Stimulated activated CD8-positive, alpha-beta memory T cell treated with anti-CD3 and anti-CD28 coated beads, Interleukin-4, amount 100 ng/mL, for 48 hours (primary cell): ENCODE data around the gene SPON2.

Experiments used
- DNase-seq: peaks from one replicate; pipeline ENCODE4 v3.0.0-alpha.2; 2020

SPON2 gene

DNA sequence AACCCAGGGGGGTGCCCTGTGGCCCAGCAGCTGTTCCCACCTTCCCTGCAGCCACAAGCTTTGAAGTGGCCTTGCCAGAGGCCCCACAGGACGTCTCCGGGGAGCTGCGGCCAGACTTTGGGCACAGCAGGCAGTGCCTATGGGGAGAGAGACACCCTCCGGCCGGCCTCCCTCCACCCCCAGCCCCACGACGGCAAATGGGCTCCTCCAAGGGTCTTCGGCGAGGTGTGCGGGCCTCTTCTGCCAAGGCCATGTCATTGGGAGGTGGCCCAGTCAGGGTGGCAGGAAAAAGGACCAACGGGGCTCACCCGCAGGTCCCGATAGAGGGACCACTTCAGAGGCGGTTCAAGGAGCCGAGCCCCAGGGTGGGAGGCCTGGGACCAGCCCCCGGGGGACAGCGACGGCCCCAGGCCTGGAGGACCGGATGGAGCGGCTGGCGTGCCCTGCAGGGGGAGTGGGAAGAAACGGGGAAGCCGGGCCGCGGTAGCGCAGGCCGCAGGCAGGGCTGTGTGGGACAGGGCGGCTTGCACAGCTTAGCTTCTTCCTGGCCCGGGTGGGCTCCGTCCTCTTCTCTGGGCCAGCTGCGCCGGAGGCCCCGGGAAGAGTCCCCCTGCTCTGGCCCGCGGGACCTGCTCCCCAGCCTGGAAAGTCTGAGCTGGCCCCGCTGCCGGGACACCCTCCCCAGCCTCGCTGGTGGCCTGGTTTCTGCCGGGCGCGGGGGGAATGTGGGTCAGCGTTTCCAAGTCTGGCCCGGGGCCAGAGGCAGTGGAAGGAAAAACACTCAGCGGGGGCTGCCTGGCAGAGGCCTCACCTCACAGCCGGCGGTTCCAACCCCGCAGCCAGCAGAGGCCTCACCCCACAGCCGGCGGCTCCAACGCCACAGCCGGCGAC is 21.9 kb upstream of the SPON2 start:
- DNase-seq: peak; percentile 18

DNA sequence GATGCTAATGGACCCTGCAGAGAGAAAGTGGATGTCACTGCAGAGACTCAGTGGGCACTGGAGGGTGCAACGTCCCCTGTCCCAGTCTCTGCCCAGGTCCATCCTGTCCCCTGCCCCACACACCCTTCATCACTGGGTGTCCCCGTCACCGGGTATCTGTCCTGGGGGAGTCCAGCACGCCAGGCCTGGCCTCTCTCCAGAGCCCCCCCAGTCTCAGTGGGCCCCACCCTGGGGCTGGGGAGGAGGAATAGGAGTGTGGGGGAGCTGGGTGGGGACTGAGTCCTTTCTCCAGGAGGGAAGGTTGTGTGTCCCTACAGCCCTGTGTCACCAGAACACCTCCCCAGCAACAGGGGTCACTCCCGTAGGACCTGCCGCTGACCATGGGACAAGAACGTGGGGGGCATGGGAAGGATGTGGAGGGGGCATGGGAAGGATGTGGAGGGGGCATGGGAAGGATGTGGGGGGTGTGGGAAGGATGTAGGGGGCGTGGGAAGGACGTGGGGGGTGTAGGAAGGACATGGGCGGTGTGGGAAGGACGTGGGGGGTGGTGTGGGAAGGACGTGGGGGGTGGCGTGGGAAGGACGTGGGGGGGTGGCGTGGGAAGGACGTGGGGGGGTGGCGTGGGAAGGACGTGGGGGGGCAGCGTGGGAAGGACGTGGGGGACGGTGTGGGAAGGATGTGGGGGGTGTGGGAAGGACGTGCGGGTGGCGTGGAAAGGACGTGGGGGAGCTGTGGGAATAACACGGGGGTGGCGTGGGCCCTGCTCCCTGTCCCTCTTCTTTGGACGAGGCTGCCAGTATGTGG is 21.0 kb upstream of the SPON2 start:
- DNase-seq: no peak

DNA sequence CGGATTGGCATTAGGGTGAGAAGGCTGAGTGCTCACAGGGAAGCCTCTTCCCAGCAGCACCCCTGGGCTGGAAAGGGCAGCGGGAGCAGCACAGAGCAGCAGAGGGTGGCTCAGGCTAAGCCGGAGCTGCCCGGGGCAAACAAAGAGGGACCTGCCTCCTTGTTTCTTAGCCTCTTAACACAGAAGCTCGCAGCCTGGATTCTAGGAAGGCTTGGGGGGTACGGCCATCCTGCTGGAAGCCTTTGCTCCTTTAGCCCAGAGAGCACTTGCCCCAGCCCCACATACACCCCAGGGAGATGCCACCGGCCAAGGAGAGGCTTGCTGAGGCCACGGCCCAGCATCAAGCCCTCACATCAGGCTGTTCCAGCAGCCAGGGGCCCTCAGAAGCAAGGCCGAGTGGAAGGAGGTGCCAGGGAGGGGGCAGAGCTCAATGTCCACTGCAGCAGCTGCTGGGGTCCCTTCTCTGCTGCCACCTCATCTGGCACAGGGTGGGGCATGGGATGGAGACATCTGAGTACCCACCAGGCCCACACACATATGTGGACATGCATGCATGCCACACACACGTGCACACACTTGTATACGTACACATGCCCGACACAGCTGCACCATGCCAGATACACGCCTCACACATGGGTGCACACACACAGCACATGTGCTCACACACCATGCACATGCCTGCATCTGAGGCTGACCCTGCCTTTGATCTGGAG is 20.3 kb upstream of the SPON2 start:
- peak; percentile 20 for DNase-seq

DNA sequence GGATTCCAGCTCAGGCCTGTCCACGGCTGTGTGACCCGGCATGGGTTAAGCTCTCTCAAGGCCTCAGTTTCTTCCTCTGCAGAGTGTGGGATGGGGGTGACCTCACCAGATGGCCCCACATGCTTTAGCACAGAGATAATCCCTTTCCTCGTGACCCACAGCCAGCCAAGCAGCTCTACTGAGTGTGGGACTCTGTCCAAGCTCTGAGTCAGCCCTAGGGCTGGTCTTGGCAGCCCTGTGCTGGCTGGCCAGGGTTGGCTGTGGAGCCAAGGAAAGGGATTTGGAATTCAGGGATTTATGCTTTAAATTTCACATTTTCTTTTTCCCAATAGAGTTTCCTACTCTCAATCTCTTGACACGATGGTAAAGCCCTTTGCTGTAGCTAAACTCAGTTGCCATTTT is 19.7 kb upstream of the SPON2 start:
- DNase-seq: no peak

DNA sequence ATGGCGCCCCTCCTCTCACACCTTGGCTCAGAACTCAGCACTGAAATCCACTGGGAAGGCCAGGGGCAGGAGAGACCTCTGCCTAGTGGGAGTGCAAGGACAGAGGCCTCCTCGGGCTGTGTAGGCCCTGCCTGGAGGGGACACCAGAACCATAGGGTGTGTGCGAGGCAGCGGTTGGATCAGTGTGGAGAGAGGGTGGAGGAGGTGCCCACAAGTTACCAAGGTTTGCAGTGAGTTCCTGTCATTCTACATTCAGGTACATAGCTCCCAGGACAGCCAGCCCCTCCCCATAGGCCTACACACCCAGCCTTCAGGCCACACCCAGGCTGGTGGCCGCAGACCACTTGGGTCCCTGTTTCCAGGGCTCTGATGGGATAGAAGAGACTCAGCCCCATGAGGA is 19.2 kb upstream of the SPON2 start:
- DNase-seq: peak; percentile 20

DNA sequence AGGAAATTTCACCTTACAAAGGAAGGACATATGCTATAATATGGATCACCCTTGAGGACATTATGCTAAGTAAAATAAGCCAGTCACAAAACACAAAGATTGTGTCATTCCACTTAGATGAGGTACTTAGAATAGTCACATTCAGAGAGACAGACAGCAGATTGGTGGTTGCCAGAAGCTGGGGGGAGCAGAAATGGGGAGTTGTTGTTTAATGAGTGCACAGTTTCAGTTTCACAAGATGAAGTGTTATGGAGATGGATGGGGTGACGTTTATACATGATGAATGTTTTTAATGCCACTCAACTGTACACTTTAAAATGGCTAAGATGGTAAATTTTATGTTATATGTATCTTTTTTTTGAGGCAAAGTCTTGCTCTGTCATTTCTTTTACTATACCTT is 14.8 kb upstream of the SPON2 start:
- peak; percentile 33 for DNase-seq

DNA sequence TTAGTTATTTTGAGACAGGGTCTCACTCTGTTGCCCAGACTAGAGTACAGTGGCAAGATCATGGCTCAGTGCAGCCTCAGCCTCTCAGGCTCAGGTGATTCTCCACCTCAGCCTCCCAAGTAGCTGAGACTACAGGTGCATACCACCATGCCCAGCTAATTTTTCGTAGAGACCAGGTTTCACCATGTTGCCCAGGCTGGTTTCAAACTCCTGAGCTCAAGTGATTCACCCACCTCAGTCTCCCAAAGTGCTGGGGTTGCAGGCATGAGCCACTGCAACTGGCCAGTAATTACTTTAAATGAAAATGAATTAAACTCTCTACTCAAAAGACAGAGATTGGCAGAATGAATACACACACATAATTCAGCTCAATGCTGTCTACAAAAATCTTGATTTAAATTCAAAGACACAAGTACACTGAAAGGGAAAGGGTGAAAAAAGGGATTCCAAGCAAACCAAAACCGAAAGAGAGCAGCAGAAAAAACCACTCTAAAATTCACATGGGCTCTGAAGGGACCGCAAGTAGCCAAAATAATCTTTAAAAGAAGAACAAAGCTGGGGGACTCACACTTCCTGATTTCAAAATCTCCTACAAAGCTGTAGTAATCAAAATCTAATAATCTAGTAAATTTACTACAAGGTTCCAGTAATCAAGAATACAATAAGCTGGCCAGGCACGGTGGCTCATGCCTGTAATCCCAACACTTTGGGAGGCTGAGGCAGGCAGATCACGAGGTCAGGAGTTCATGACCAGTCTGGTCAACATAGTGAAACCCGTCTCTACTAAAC is 11.8 kb upstream of the SPON2 start:
- no peak for DNase-seq

DNA sequence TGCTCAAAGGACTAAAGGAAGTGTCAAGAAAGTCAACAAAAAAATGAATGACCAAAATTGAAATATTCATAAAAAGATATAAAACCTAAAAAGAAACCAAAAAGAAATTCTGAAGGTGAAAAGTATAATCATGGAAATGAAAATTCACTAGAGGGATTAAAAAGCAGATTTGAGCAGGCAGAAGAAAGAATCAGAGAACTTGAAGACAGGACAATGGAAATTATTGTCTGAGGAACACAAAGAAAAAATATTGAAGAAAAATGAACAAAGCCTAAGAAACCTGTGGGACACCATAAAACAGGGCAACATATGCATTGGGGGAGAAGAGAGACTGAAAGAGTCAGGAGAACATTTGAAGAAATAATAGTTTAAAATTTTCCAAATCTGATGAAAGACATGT is 9.9 kb upstream of the SPON2 start:
- DNase-seq: no peak

DNA sequence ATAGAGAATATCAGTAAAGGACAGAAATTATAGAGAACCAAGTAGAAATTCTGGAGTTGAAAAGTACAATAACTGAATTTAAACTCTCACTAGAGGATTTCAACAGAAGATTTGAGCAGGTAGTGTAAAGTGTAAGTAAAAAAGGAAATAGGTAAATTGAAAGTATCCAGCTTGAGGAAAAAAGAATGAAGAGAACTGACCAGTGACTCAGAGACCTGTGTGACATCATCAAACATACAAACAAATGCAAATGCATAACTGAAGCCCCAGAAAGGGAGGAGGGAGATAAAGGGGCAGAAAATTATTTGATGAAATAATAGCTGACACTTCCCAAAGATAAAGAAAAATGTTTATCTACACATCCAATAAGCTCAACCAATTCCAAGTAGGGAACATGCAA is 8.3 kb upstream of the SPON2 start:
- no peak for DNase-seq

DNA sequence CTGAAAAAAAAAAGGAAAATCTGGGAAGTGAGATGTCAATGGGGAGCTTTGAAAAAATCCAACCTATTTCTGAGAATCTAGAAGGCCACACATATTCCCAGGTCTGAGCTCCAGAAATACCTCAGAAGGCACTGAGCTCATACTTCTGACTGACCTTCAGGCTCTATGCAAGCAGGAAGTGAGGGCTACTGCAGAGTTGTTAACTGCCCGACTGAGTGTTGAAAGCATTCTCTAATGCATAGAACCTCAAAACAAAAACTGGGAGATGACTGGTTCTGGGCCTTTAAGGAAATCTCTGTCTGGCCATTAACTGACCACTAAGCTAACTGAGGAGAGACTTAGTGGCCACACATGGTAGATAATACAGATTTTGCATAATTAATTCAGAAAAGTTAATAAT is 7.6 kb upstream of the SPON2 start:
- no peak for DNase-seq

DNA sequence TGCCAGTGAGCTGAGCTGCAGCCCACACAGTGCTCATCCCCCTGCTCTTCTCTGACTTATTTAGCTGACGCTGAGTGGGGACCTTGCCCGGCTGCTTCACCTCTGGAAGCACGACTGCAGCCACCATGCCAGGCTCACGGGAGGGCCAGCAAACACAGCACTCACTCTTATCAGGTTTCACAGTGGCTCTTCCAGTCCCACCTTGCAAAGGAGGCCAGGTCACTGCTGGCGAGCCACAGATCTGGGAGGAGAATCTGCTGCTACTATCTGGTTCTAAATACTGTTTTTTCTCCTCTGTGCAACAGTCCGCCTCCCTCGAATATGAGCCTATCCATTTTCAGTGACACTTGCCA is 6.7 kb upstream of the SPON2 start:
- no peak for DNase-seq

DNA sequence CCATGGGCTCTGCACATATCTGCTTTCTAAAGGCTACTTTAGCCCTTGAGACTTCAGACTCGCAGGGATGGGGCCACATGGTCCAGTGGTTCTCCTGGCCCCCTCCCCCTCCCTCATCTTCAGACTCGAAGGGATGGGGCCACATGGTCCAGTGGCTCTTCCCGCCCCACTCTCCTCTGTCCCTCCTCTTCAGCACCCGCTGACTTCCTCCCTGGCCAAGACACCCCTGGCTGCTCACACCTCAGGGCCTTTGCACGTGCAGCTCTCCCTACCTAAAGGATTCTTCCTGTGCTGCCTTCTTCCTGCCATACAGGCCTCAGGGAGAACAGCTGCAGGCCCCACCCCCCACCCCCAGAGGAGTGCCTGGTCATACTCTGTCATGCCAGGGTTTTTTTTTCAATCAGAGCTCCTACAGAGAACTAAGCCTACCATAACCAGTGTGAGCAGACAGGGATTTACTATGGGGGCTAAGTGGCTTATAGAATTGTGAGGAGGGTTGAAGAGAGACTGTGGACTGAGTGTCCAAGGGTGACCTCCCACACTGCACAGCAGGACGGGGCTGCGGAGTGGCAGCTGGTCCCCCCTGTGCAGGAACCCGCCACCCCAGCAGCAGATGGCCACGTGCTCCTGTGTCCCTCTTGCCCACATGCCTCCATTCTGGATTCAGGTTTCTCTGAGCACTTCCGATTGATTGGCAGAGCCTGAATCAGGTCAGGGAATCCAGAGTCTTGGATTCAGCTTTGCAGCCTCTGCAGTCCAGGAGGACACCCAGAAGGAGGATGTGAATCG is 6.1 kb upstream of the SPON2 start:
- no peak for DNase-seq

DNA sequence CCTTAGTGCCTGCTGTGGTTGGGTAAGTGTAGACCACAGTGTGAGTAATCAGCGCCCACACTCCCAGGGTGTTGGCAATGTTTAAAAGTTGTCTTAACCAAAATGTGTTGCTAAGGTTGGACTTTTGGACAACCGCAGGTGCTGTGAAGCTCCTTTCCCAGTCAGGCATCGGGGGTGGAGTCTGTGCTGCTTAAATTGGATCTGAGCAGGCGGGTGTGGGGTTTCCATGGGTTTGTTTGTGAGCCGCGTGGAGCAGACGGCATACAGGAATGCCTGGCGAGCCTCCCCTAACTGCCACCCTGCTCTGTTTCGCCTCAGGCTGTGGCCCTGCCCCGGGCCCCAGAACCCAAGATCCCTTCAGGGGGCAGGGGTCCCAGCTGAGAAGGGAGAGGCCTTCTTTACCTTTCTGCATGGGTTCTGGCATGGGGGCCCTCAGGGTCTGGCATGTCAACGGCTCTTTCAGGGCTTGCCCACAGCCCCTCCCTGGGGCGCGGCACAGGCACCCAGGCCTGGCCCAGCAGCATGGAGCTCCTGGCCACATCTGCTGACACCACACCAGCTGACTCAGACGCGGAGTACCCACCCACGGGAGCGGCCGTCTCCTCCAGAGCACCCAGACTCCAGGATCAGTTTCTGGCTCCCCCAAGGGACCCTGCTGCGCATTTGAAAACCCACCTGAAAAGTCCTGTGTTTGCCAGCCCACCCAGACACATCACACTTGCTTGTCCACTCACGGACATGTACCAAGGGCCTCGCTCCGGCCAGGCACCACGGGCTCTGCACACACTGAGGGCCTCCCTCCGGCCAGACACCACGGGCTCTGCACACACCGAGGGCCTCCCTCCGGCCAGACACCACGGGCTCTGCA is 5.1 kb upstream of the SPON2 start:
- peak; percentile 65 for DNase-seq

DNA sequence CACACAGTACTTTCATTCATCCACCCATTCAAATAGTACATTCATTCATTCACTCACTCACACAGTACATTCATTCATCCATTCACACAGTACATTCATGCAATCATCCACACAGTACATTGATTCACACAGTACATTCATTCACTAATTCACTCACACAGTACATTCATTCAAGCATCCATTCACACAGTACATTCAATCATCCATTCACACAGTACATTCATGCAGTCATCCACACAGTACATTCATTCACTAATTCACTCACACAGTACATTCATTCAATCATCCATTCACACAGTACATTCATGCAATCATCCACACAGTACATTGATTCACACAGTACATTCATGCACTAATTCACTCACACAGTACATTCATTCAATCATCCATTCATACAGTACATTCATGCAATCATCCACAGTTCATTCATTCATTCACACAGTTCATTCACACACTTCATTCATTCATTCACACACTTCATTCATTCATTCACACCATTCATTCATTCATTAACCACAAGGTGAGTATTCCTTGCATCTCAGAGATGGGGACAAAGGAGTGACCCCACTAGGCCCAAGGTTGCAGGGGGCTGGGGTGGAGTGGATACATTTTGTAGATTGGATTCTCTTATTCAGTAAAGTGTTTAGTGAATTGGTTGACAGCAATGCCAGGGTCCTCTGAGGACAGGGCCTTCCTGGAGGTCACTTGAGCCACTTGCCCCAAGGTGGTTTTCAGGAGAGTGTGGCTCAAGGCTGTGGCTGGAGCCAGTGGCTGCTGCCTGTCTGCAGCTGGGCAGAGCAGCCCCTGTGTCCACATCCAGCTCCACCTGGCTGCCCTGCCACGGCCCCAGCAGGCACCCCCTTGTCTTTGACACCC is 4.3 kb upstream of the SPON2 start:
- no peak for DNase-seq

DNA sequence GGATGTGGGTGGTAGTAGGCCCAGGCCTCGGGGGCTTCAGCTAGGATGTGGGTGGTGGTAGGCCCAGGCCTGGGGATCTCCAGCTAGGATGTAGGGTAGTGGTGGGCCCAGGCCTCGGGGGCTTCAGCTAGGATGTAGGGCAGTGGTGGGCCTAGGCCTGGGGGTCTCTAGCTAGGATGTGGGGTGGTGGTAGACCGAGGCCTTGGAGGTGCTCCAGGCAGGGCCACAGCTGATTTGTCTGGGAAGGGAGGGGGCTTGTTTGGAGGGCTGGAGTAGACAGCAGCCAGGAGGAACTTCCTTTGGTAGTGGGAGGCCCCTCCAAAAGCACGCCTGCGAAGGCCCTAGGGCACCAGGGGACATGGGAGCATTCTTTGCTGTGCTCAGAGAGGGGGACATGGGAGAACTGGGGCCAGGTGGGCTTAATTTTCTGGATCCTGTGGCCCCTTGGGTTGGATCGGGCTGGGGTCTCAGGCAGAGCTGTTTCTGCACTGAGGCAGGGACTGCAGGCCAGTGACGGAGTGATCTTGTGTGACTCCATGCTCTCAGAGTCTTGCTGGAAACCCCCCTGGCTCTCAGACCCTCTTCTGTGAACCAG is 3.3 kb upstream of the SPON2 start:
- DNase-seq: no peak

DNA sequence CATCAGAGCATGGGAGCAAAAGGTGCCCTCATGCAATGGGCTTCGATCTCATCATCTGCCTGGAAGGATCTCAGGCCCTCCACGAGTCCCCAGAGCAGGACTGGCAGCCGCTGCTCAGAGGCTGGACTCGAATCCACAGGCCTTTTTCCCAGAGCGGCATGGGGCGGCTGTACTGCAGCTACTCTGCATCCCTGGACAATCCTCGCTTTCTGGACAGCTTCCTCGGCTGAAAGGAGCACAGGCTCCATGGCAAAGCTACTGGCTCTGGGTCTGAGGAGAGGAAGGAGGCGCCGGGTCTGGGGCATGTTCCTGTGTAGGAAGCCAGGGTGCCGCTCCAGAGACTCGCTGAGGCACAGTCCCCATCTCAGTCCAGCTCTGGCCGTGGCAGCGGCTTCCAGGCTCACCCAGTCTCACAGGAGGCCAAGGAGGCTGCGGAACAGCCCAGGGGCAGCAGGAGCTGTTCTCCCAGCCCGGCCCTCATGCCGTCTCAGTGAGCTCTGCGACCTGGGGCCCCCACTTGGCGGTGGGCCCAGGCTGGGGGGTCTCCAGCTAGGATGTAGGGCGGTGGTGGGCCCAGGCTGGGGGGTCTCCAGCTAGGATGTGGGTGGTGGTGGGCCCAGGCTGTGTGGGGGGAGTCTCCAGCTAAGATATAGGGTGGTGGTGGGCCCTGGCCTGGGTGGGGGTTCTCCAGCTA is 2.7 kb upstream of the SPON2 start:
- DNase-seq: no peak

DNA sequence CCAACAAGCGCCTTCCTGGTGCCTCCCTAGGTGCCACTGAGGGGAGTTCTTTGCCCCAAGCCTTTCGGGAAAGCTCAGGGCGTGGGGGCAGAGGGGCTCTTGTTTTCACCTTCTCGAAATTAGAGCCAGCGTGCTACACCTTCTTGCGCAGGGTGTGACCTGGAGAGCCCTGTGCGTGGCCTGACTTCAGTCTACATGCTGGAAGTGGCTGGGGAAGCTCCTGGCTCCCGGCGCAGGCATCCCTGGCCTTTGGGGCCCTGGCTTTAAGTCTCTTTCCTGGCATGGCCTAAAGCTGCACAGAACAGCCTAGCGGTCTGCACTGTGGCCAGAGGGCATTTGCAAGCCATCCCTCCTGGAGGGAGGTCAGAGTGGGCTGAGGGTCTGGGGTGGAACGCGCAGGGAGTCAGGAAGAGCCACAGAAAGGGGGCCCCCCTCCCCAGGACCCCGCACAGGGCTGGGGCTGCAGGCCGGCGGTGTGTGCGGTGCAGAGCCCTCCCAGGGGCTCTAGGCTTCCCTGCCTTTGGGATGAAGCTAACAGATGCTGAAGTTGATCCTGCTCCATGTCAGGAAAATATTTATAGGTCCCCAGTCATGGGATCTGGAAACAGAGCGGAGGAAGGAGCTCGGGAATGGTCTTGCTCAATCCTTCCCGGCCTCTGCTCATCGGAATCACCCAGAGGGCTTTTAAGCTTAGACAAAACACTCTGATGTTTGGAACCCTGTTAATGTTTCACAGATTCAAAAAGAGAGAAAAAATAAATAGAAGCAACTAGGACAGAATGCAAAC is 781 bp upstream of the SPON2 start:
- DNase-seq: no peak
